ENCODE measurements around the gene NDST3. TPM values are rescaled to one million over a fixed set of nuclear protein-coding genes. Genes with fewer than 3 reads are reported as not detected.

Gene NDST3
- total and polyA plus RNA-seq, 2 experiments from 2014 or later = 0.07 to 0.24 TPM

DNA sequence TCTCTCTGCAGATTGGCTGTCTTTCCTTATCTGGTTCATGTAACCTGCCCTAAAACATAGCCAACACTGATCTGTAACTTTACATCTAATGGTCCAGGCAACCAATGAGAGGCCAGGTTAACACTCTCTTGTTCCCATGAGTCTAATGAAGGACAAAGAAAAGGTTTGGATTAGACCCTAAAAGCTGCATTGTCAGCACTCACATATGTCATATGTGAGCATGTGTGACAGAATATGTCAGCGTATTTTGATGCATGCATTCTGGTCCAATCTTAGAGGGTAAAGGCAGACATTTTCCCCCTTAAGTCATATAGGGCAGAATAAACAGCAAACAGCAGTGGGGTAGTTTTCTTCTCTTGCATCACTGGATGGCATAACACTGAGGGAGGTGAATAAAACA, 3.7 kb downstream of the NDST3 start:
- H3K27ac ChIP-seq = no peak overlapping the region
- no peaks in the 10 kb centered on the region for H3K9me3 ChIP-seq (ENCODE audit: low read depth)
- TF ChIP-seq CTCF (IDR thresholded peaks at IDR 0.05; ENCODE audit: low read depth, low read length) = no peak
- no peak for DNase-seq (ENCODE audit: low read depth in 1 of 2, low spot score in 1 of 2)
- H3K36me3 ChIP-seq = no peaks in the 10 kb centered on the region
- no peaks in the 10 kb centered on the region for H3K4me1 ChIP-seq (ENCODE audit: low read depth)
- H3K4me3 ChIP-seq = no peak overlapping the region
- H3K27me3 ChIP-seq = peaks cover 4% of the 10 kb centered on the region

GRCh38 chr4:118046323-118046722, 12.0 kb downstream of the NDST3 start:
- H3K9me3 ChIP-seq (ENCODE audit: low read depth) = no peaks in the 10 kb centered on the region
- no peak overlapping the region for H3K4me3 ChIP-seq
- H3K27ac ChIP-seq = no peak overlapping the region
- no peak for TF ChIP-seq CTCF (IDR thresholded peaks at IDR 0.05; ENCODE audit: low read depth, low read length)
- H3K4me1 ChIP-seq (ENCODE audit: low read depth) = no peaks in the 10 kb centered on the region
- no peaks in the 10 kb centered on the region for H3K36me3 ChIP-seq
- DNase-seq (ENCODE audit: low read depth in 1 of 2, low spot score in 1 of 2) = no peak
- no peaks in the 10 kb centered on the region for H3K27me3 ChIP-seq

- Histone ChIP-seq H3K27me3 (no peaks in the 10 kb centered on the region), H3K4me1 (ENCODE audit: low read depth) (no peaks in the 10 kb centered on the region), H3K36me3 (no peaks in the 10 kb centered on the region), H3K27ac (no peak overlapping the region), H3K4me3 (no peak overlapping the region), H3K9me3 (ENCODE audit: low read depth) (no peaks in the 10 kb centered on the region)
- DNase-seq (ENCODE audit: low read depth in 1 of 2, low spot score in 1 of 2) = no peak
- no peak for TF ChIP-seq CTCF (IDR thresholded peaks at IDR 0.05; ENCODE audit: low read depth, low read length)
Measured at GRCh38 chr4:118047043-118047442, 12.8 kb downstream of the NDST3 start.

GRCh38 chr4:118058955-118059354, 24.7 kb downstream of the NDST3 start:
- no peak for TF ChIP-seq CTCF (IDR thresholded peaks at IDR 0.05; ENCODE audit: low read depth, low read length)
- no peak for DNase-seq (ENCODE audit: low read depth in 1 of 2, low spot score in 1 of 2)

GRCh38 chr4:118059397-118059796, 25.1 kb downstream of the NDST3 start:
- DNase-seq (ENCODE audit: low read depth in 1 of 2, low spot score in 1 of 2) = no peak
- no peaks in the 10 kb centered on the region for H3K27me3 ChIP-seq
- no peak for TF ChIP-seq CTCF (IDR thresholded peaks at IDR 0.05; ENCODE audit: low read depth, low read length)
- H3K4me1 ChIP-seq (ENCODE audit: low read depth) = no peaks in the 10 kb centered on the region
- H3K9me3 ChIP-seq (ENCODE audit: low read depth) = no peaks in the 10 kb centered on the region
- H3K4me3 ChIP-seq = no peak overlapping the region
- no peaks in the 10 kb centered on the region for H3K36me3 ChIP-seq
- no peak overlapping the region for H3K27ac ChIP-seq

More at GRCh38 chr4:118058955-118059354, 24.7 kb downstream of the NDST3 start:
- H3K36me3 ChIP-seq = no peaks in the 10 kb centered on the region
- H3K4me1 ChIP-seq (ENCODE audit: low read depth) = no peaks in the 10 kb centered on the region
- H3K27me3 ChIP-seq = no peaks in the 10 kb centered on the region
- H3K9me3 ChIP-seq (ENCODE audit: low read depth) = no peaks in the 10 kb centered on the region
- no peak overlapping the region for H3K4me3 ChIP-seq
- no peak overlapping the region for H3K27ac ChIP-seq

Measured in cardiac muscle cell (in vitro differentiated cells and primary cell).